ENCODE results near the gene SLC12A1. TPM values are rescaled to one million over a fixed set of nuclear protein-coding genes. Genes with fewer than 3 reads are reported as not detected.

The SLC12A1 gene
- total and polyA plus RNA-seq, 4 donors: 0.23 to 0.81 (median 0.42) TPM; not detected in 1

Other genes with a start within 250 kb of the SLC12A1 start
- gene SLC24A5, start 85.3 kb upstream of the SLC12A1 start, total RNA-seq: not detected
- under 1 TPM in 1 of 2 donors, not detected in 1; 0.41 TPM for gene SLC24A5, start 85.3 kb upstream of the SLC12A1 start, polyA plus RNA-seq
- gene MYEF2, start 28.0 kb upstream of the SLC12A1 start, total RNA-seq: 100 to 1,000 TPM in 1 of 2 donors, 10 to 100 TPM in 1; 73.0 to 105 TPM
- 10 to 100 TPM; 16.7 to 75.1 TPM for gene MYEF2, start 28.0 kb upstream of the SLC12A1 start, polyA plus RNA-seq
- gene CTXN2, start 14.6 kb upstream of the SLC12A1 start, total RNA-seq: not detected
- gene CTXN2, start 14.6 kb upstream of the SLC12A1 start, polyA plus RNA-seq: not detected
- 10 to 100 TPM; 54.8 to 77.7 TPM for gene DUT, start 125.1 kb downstream of the SLC12A1 start, total RNA-seq
- gene DUT, start 125.1 kb downstream of the SLC12A1 start, polyA plus RNA-seq: 100 to 1,000 TPM in 1 of 2 donors, 10 to 100 TPM in 1; 75.8 to 149 TPM